Epidermal melanocyte (primary cell): ENCODE results near the gene EIF4G3.
"Not testable (repeated sequence)": the region's sequence is repeated elsewhere in the genome, so short reads cannot be mapped to it uniquely, and the experiment has no call there.

Source experiments
- DNase-seq: peaks from one replicate; pipeline ENCODE4 v3.0.0; 2011; ENCODE audit warnings: low spot score; ENCODE audit not compliant: insufficient read length

Gene EIF4G3

GRCh38 chr1:20883766-20884165, 292.9 kb downstream of the EIF4G3 start:
- DNase-seq = no peak

GRCh38 chr1:20882837-20883236, 293.9 kb downstream of the EIF4G3 start:
- DNase-seq = no peak

GRCh38 chr1:20878799-20879198, 297.9 kb downstream of the EIF4G3 start:
- DNase-seq = no peak

GRCh38 chr1:20875198-20875973, 301.3 kb downstream of the EIF4G3 start:
- no peak for DNase-seq

- DNase-seq = no peak
Observed at GRCh38 chr1:20873311-20873710, 303.4 kb downstream of the EIF4G3 start.

- DNase-seq = no peak
Observed at GRCh38 chr1:20871419-20871818, 305.3 kb downstream of the EIF4G3 start.

GRCh38 chr1:20870718-20871117, 306.0 kb downstream of the EIF4G3 start:
- no peak for DNase-seq

GRCh38 chr1:20868263-20868662, 308.4 kb downstream of the EIF4G3 start:
- DNase-seq = no peak

GRCh38 chr1:20867847-20868246, 308.9 kb downstream of the EIF4G3 start:
- DNase-seq = no peak

GRCh38 chr1:20867062-20867461, 309.6 kb downstream of the EIF4G3 start:
- no peak for DNase-seq

- no peak for DNase-seq
Observed at GRCh38 chr1:20865001-20865400, 311.7 kb downstream of the EIF4G3 start.

GRCh38 chr1:20854529-20854928, 322.2 kb downstream of the EIF4G3 start:
- DNase-seq = no peak

GRCh38 chr1:20851791-20852190, 324.9 kb downstream of the EIF4G3 start:
- not testable (repeated sequence) for DNase-seq

GRCh38 chr1:20850021-20850420, 326.7 kb downstream of the EIF4G3 start:
- DNase-seq = no peak

- no peak for DNase-seq
Observed at GRCh38 chr1:20849100-20849499, 327.6 kb downstream of the EIF4G3 start.

- no peak for DNase-seq
Observed at GRCh38 chr1:20848162-20848561, 328.5 kb downstream of the EIF4G3 start.

- DNase-seq = no peak
Observed at GRCh38 chr1:20847611-20848080, 329.1 kb downstream of the EIF4G3 start.

- no peak for DNase-seq
Observed at GRCh38 chr1:20846461-20847374, 330.0 kb downstream of the EIF4G3 start.

GRCh38 chr1:20840731-20841130, 336.0 kb downstream of the EIF4G3 start:
- peak; percentile 34 for DNase-seq

- DNase-seq = no peak
Observed at GRCh38 chr1:20837554-20838192, 339.0 kb downstream of the EIF4G3 start.

- DNase-seq = no peak
Observed at GRCh38 chr1:20836230-20836629, 340.5 kb downstream of the EIF4G3 start.

GRCh38 chr1:20834780-20835179, 341.9 kb downstream of the EIF4G3 start:
- DNase-seq = no peak
